Astrocyte of the hippocampus (primary cell): ENCODE results near the gene RAB6B.
A peak's percentile ranks its signal among the peaks of the same experiment; 100 is the strongest.
"Not testable (repeated sequence)": the region's sequence is repeated elsewhere in the genome, so short reads cannot be mapped to it uniquely, and the experiment has no call there.

Experiments used
- DNase-seq: peaks from one replicate; pipeline ENCODE4 v3.0.0; 2011; ENCODE audit warnings: low read depth, low spot score

RAB6B gene

GRCh38 chr3:133820129-133820528 lies 75.6 kb downstream of the RAB6B start:
- DNase-seq: no peak

DNA sequence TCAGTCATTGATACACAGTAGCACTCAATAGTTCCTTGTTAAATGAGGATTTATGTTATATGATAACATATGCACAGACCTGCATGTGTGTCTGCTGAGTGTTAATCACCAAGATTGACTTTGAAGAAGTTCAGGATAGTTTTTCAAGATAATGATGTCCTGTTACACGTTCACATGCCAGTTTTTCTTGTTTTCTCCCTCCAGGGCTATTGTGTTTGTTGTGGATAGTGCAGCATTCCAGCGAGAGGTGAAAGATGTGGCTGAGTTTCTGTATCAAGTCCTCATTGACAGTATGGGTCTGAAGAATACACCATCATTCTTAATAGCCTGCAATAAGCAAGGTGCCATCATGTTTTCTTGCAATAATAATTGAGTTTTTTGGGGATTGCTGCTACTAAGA lies 80.3 kb downstream of the RAB6B start:
- DNase-seq: no peak

DNA sequence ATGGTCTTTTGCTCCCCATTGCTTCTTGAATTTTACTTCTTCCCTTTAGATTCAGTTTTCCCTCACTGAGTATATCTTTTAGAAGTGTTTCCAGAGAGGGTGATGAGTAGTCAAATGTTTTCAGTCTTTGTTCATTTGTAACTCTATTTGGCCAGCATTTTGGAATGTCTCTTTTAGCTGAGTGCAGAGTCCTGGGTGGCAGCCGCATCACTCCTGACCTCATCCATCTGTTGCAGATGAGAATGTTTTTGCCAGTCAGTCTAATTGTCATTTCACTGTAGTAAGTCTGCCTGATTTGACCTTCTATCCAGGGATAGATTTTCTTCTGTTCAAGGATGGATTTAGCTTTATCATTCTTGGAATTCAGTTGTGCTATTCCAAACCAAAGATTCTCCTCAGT lies 82.8 kb downstream of the RAB6B start:
- peak; percentile 16 for DNase-seq

DNA sequence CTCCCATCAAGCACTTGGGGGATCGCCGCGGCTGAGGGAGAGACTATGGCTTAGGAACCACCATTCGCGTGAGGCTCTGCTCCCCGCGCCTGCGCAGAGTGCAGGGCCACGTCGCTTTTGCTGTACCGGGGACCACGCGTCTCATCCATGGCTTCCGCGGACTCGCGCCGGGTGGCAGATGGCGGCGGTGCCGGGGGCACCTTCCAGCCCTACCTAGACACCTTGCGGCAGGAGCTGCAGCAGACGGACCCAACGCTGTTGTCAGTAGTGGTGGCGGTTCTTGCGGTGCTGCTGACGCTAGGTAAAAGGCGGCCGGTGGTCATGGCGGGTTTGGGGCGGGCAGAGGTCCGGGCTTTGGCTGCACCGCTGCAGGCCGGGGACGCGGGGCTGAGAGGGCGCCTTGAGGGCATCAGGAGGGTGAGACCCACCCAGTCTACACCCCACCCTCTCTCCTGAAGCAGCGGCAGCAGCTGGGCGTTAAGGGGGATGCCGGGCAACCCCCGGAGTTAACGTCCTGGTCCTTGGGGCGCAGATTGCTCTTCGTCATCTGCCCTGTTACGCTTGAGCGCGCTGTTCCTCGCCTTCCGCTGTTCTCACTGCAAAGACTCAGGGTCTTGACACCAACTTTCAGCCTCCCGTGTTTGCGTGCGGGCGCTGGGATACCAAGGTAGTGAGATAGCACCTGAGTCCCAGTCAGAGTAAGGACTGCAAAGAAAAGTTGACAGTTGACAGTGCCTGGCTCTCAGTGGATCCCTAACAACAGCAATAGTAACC lies 89.8 kb downstream of the RAB6B start, which contains the start of gene SRPRB:
TSS of gene SRPRB (plus strand) at position 114 of the 774 bp plus-strand sequence. CDS start at position 148, 34 bp downstream.
- peak; percentile 97 for DNase-seq

DNA sequence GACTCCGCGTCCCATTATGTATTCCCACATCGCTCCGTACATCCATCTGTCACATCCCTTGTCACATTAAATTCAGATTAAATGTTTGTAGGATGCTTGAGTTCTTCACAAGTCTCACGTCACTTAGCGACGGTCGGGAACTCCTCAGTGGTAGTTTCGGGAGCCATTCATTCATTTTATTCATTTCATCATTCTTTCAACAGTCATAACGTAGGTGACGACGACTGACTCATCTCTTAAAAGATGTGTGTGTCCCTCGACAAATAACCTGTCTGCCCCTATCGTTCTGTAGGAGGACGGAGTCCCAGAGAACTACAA lies 90.3 kb downstream of the RAB6B start:
- DNase-seq: no peak

- no peak for DNase-seq
These were observed 90.8 kb downstream of the RAB6B start for GRCh38 chr3:133804896-133805295.

DNA sequence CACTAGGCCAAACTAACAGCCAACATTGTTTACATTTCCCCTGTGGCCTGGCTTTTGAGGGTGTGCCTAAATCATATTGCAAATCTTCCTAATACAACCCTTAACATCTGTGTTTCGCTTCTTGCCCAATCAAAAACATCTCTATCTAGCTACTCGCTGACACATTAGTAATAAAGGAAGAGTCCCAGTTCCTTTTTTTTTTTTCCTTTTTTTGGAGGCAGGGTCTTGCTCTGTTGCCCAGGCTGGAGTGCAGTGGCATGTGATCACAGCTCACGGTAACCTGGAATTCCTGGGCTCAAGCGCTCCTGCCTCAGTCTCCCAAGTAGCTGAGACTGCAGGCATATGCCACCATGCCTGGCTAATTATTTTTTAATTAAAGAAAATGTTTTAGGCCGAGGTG lies 92.2 kb downstream of the RAB6B start:
- no peak for DNase-seq

GRCh38 chr3:133799794-133800585 lies 95.7 kb downstream of the RAB6B start:
- no peak for DNase-seq

DNA sequence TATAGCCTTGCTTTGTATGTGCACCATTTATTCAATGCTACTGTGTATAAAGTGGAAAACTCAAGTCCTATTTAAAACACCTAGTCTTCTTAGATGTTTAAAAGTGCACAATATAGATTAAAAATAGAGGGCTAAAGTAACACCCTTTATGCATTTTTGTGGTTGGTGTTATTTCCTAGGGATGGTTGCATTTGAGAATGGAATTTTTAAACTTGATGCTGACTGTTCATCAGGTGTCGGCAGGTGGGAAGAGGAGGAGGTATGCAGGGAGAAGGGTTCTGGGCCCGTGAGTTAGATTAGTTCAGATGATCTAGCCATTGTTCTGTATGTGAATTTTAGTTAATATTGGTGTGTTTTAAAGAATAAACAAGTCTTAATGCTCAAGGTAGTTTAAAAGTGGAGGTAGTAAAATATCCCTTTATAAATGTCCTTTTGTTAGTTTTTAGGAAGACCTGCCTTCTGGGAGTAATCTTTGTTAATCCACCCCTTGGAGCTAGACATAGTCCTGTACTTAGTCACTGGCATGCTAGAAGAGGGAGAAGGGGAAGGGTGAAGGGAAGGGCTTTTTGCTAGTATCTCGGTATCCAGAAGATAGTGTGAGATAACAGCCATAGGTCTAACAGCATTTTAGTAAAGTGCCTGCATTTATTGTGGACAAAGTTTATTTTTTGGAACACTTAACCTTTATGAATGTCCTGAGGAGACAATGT lies 98.1 kb downstream of the RAB6B start:
- DNase-seq: no peak

- peak; percentile 14 for DNase-seq
These were observed 103.4 kb downstream of the RAB6B start for GRCh38 chr3:133792171-133792763.

DNA sequence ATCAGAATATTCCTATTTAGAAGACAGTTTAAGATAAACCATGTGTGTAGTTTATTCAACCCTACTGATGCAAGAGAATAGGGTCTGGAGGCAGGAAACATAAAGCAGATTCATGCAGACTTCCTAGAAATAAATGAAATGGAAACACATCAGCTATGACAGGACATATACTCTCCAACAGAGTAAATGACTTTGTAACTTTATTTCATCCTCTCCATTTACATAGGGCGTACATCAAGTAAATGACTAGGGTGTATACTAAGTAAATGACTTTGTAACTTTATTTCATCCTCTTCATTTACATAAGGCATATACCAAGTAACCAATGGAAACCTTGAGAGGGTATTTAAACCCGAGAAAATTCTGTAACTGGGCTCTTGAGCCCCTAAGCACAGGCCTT lies 107.7 kb downstream of the RAB6B start:
- no peak for DNase-seq

- DNase-seq: no peak
These were observed 111.9 kb downstream of the RAB6B start for GRCh38 chr3:133783762-133784161.

DNA sequence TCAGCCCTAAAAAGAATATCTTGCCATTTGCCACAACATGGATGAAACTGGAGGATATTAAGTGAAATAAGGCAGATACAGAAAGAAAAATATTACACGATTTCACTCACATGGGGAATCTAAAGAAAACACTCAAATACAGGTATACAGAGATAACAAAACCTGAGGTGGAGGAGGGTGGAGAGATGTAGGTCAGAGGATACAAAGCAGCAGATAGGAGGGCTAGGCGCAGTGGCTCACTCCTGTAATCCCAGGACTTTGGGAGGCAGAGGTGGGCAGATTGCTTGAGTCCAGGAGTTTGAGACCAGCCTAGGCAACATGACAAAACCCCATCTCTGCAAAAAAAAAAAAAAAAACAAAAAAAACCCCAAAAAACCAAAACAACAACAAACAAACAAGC lies 113.2 kb downstream of the RAB6B start:
- no peak for DNase-seq

GRCh38 chr3:133781570-133781969 lies 114.1 kb downstream of the RAB6B start:
- DNase-seq: no peak

DNA sequence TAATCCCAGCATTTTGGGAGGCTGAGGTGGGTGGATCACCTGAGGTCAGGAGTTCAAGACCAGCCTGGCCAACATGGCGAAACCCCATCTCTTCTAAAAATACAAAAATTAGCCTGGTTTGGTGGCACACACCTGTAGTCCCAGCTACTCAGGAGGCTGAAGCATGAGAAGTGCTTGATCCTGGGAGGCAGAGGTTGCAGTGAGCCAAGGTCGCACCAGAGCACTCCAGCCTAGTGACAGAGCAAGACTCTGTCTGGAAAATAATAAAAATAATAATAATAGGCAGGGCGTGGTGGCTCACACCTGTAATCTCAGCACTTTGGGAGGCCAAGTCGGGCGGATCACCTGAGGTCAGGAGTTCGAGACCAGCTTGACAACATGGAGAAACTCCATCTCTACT lies 114.9 kb downstream of the RAB6B start:
- not testable (repeated sequence) for DNase-seq

DNA sequence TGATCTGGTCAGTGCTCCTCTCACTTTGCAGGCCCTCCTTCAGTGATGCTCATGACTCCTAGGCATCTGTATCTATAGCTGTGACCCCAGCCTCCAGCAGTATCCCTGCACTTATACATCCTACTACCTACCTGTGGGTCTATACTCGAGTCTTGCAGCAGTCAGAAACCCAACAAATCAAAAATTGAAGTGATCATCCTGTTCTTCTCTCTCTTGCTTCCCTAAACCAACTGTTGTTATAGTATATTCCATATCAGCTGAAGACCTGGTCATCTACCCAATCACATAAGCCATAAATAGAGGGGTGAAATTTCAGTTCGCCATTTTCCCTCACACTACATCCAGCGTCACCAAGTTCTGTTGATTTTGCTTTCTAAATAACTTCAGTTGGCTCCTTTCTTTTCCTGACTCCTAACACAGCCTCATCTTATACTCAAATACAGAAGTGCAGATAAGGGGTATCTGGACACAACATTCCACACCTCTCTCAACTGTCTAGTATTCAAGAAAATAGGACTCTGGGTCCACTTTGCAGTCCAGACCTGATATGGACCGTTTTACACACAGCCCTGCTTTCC lies 116.0 kb downstream of the RAB6B start:
- no peak for DNase-seq

- DNase-seq: no peak
These were observed 117.7 kb downstream of the RAB6B start for GRCh38 chr3:133777807-133778568.

DNA sequence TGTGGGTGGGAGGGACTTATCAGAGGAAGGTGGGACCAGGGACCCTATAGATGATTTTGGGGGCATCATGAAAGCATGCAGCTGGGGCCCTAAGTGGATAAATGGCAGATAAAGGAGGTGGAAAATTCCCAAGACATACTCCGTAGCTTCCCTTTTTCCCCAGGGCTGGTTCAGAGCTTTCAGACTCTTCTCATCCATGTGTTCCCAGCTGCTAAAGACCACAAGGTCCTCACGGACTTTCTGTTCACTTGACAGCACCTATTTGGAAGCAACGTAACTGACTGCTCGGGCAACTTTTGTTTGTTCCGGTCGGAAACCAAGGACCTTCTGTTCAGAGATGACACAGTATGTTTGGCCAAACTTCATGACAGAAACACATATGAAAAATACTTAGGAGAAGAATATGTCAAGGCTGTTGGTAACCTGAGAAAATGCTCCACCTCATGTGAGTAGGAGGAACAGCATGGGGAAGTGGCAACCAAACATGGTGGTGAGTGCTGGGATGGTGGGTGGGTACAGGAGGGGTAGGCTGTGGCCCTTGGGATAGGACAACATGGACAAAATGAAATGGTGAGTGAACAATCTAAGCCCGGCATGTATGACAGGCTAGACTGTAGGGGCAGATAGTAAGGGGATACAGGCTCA lies 118.8 kb downstream of the RAB6B start:
- DNase-seq: no peak

DNA sequence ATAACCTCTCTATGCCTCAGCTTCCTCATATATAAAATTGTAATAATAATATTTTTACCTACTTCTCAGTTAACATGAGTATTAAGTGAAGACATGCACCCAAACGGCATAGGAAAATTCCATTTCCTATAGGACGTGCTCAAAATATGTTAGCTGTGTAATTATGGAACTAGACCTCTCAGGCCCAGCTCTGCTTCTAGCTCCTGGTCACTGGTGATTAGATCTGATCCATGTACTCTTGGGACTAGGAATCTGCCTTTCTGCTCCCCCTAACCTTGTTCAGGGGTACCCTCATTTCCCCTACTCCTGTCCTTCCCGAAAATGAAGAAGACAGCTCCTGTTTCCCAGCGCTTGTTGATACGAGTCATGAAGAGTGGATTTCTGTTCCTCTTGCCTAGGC lies 119.8 kb downstream of the RAB6B start:
- no peak for DNase-seq

- no peak for DNase-seq
These were observed 120.4 kb downstream of the RAB6B start for GRCh38 chr3:133775309-133775708.
